Fibroblast of lung (primary cell): ENCODE data around the gene LSR.

ENCODE experiments used
- EZH2 ChIP-seq: IDR thresholded peaks from 2 replicates; pipeline ENCODE4 v1.5.1; 2012; ENCODE audit warnings: low read length, control low read depth, mild to moderate bottlenecking; ENCODE audit errors: missing control alignments
- TF ChIP-seq, protein P1 (sequence below), 2 donors: IDR thresholded peaks in 1 of 2; conservative IDR thresholded peaks in 1 of 2; 1 replicate in 1 of 2; 2 replicates in 1 of 2; pipeline ENCODE4 v1.5.1; 2011 to 2012; ENCODE audit warnings: low read length in 2 of 2, control low read depth in 1 of 2, inconsistent platforms in 1 of 2, low read depth in 1 of 2, mild to moderate bottlenecking in 1 of 2

DNA sequence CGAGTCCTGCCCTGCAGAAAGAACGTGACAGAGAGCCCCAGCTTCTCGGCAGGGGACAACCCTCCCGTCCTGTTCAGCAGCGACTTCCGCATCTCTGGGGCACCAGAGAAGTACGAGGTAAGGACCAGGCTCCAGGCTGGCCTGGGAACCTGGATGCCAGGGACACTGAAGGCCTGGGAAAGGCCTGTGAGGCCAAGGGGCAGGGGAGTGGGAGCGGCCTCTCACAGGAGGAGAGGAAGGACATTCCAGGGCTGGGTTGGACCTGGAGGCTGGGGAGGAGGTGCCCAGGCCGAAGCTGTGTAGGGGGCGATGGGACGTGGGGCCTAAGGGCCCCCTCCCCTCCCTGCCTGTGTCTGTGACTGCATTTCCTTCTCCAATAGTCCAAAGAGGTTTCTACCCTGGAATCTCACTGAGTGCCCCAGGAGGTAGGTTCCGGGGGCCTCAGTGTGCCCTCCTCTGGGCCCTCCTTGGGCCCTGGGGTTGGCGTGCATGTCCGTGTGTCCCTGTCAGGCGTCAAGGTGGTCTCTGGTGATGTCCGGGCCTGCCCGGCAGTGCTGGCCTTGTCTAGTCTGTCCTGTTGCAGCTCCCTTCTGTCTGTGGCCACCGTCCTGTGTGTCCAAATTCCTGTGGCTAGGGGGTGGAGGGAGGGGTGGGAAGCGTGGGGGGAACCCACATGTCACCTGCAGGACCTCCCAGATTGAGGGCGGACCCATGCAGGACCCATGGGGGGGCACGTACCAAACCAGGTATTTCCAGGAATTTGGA is 63.3 kb downstream of the LSR start:
- TF ChIP-seq, protein P1, sequence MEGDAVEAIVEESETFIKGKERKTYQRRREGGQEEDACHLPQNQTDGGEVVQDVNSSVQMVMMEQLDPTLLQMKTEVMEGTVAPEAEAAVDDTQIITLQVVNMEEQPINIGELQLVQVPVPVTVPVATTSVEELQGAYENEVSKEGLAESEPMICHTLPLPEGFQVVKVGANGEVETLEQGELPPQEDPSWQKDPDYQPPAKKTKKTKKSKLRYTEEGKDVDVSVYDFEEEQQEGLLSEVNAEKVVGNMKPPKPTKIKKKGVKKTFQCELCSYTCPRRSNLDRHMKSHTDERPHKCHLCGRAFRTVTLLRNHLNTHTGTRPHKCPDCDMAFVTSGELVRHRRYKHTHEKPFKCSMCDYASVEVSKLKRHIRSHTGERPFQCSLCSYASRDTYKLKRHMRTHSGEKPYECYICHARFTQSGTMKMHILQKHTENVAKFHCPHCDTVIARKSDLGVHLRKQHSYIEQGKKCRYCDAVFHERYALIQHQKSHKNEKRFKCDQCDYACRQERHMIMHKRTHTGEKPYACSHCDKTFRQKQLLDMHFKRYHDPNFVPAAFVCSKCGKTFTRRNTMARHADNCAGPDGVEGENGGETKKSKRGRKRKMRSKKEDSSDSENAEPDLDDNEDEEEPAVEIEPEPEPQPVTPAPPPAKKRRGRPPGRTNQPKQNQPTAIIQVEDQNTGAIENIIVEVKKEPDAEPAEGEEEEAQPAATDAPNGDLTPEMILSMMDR (conservative IDR thresholded peaks at IDR 0.05 in 1 of 2, IDR thresholded peaks at IDR 0.05 in 1 of 2; ENCODE audit: low read depth in 1 of 2, low read length in 2 of 2) = no peak
- TF ChIP-seq EZH2 = no peak
